BE2C (cell line): Measurements from ENCODE around the gene POU3F1.

ENCODE experiments used
- DNase-seq: peaks from one replicate; pipeline ENCODE4 v3.0.0-alpha.2; 2020
- H3K27me3 ChIP-seq: fragments of 250-450 bp; sonication (Bioruptor Pico); 2 replicates; pipeline ENCODE4 v1.5.1; 2020; ENCODE audit warnings: mild to moderate bottlenecking
- H3K36me3 ChIP-seq: fragments of 250-450 bp; sonication (Bioruptor Pico); 2 replicates; pipeline ENCODE4 v1.5.1; 2020; ENCODE audit warnings: mild to moderate bottlenecking
- H3K4me1 ChIP-seq: fragments of 250-450 bp; sonication (Bioruptor Pico); 2 replicates; pipeline ENCODE4 v1.5.1; 2020
- H3K4me3 ChIP-seq: 2 replicates; pipeline ENCODE4 v1.5.1; 2011; ENCODE audit warnings: low read depth, low read length
- H3K9me3 ChIP-seq: fragments of 250-450 bp; sonication (Bioruptor Pico); 2 replicates; pipeline ENCODE4 v1.5.1; 2020
- CTCF ChIP-seq: IDR thresholded peaks from 2 replicates; pipeline ENCODE4 v1.5.1; 2012; ENCODE audit warnings: mild to moderate bottlenecking, low read depth, low read length

The POU3F1 gene

GRCh38 chr1:38031513-38031866 is 15.1 kb downstream of the POU3F1 start:
- H3K36me3 ChIP-seq, result no peaks in the 10 kb centered on the region
- DNase-seq, result no peak
- H3K4me3 ChIP-seq, result no peak overlapping the region
- no peaks in the 10 kb centered on the region for H3K9me3 ChIP-seq
- peaks cover 31% of the 10 kb centered on the region for H3K4me1 ChIP-seq
- no peaks in the 10 kb centered on the region for H3K27me3 ChIP-seq
- no peak for TF ChIP-seq CTCF

GRCh38 chr1:38030596-38031512 is 15.7 kb downstream of the POU3F1 start:
- peaks cover 31% of the 10 kb centered on the region for H3K4me1 ChIP-seq
- H3K4me3 ChIP-seq, result no peak overlapping the region
- no peak for DNase-seq
- no peaks in the 10 kb centered on the region for H3K36me3 ChIP-seq
- H3K9me3 ChIP-seq, result no peaks in the 10 kb centered on the region
- H3K27me3 ChIP-seq, result no peaks in the 10 kb centered on the region
- no peak for TF ChIP-seq CTCF

GRCh38 chr1:38029685-38030511 is 16.7 kb downstream of the POU3F1 start:
- H3K4me1 ChIP-seq, result peaks cover 31% of the 10 kb centered on the region

GRCh38 chr1:38029081-38029681 is 17.4 kb downstream of the POU3F1 start:
- Histone ChIP-seq H3K4me3 (peak overlapping the region; percentile 19), H3K4me1 (peaks cover 31% of the 10 kb centered on the region), H3K9me3 (no peaks in the 10 kb centered on the region), H3K27me3 (no peaks in the 10 kb centered on the region), H3K36me3 (no peaks in the 10 kb centered on the region)
- peak; percentile 79 for DNase-seq
- peak; percentile 13; the same call in 1 of the 2 replicates for TF ChIP-seq CTCF

More at GRCh38 chr1:38029685-38030511, 16.7 kb downstream of the POU3F1 start:
- peak; percentile 75 for DNase-seq
- Histone ChIP-seq H3K9me3 (no peaks in the 10 kb centered on the region), H3K27me3 (no peaks in the 10 kb centered on the region), H3K36me3 (no peaks in the 10 kb centered on the region), H3K4me3 (peak overlapping the region; percentile 19)
- TF ChIP-seq CTCF, result no peak

- no peaks in the 10 kb centered on the region for H3K9me3 ChIP-seq
- DNase-seq, result peak; percentile 20
- H3K36me3 ChIP-seq, result no peaks in the 10 kb centered on the region
- H3K27me3 ChIP-seq, result no peaks in the 10 kb centered on the region
- H3K4me1 ChIP-seq, result peaks cover 31% of the 10 kb centered on the region
- peak overlapping the region; percentile 19; the same call in 1 of the 2 replicates for H3K4me3 ChIP-seq
- peak; percentile 11; the same call in 1 of the 2 replicates for TF ChIP-seq CTCF
Measured at GRCh38 chr1:38028671-38029070, 17.9 kb downstream of the POU3F1 start.
